Kidney tubule cell (primary cell): Measurements from ENCODE around the gene AGBL3.
A peak's percentile ranks its signal among the peaks of the same experiment; 100 is the strongest.
"Not testable (repeated sequence)": the region's sequence is repeated elsewhere in the genome, so short reads cannot be mapped to it uniquely, and the experiment has no call there.

ENCODE experiments used
- DNase-seq: peaks from one replicate; pipeline ENCODE4 v3.0.0-alpha.2; 2018; ENCODE audit warnings: low spot score

Gene AGBL3

GRCh38 chr7:135168489-135169140, 182.3 kb downstream of the AGBL3 start:
- DNase-seq = no peak

GRCh38 chr7:135169141-135169963, 183.0 kb downstream of the AGBL3 start:
- peak; percentile 86 for DNase-seq

DNA sequence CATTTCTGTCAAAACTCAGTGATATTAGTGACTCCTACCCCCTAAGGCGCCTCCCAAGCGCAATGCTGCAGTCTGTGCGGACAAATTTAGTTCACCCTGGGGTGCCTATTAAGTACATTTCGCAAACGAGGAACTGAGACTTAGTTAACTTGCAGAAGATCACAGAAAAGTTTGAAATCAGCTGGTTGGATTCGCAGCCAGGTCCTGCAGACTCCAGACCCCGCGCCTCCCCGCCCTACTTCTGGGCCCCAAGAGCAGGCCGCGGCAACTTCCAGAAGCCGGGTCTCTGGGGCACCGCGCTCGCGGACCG, 183.6 kb downstream of the AGBL3 start:
- no peak for DNase-seq

DNA sequence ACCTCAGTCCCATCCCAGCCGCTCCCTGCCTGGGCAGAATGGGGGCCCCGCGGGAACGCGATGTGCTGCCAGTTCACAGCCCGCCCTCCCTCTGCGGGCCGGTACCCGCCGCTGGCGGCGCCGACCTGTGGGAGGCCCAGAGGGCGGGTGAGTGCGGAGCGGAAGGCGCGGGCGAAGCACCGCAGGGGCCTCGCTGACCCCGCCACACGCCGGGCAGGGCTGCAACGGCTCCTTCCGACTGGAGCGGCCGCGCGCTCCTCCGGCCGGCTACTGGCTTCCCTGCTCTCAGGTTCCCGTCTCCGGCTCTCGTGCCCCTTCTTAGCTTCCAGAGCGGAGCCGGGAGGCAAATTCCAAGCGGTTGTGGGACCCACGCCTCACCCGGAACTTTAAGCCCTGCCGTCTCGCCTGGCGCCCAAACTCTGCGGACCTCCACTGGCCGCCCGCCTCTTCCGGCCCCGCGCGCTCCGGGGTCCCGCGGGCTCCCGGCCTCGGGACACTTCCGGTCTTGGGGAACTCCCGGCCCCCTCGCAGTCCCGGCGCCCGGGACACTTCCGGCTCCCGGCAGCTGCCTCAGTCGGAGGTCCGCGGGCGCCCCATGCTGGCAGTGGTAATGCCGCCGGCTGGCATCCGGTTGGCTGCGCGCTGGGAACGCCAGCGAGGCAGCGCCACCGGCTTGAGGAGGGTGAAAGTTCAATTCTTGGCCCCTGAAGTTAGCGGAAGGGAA, 184.1 kb downstream of the AGBL3 start, which contains the start of gene CYREN:
CYREN (minus strand) TSS at position 434 of the 724 bp plus-strand sequence. CDS start 1,785 bp downstream, outside the sequence.
- DNase-seq = peak; percentile 98

- DNase-seq = not testable (repeated sequence)
These were observed 184.7 kb downstream of the AGBL3 start for GRCh38 chr7:135170998-135171481.

DNA sequence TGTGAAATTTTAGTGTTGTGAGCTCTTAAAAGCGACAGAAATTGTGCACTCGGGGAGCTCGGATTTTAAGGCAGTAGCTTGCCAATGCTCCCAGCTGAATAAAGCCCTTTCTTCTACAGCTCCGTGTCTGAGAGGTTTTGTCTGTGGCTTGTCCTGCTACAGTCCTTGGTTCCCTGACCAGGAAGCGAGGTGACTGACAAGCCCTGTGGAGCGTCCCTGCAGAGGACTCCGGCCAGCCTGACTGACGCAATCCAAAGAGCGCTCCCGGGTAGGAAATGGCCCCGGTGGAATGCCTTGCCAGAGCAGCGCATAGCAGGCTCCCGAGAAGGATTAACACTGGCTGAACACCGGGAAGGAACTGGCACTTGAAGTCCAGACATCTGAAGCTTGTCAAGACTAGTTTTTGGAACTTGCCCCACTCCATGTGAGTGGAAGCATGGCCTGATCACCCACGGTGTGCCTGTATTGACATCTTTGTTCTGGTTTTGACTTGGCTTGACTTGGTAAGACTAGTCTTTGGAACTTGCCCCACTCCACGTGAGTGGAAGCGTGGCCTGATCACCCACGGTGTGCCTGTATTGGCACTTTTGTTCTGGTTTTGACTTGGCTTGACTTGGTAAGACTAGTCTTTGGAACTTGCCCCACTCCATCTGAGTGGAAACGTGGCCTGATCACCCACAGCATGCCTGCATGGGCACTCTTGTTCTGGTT, 185.4 kb downstream of the AGBL3 start:
- DNase-seq = peak; percentile 89

GRCh38 chr7:135173916-135174315, 187.6 kb downstream of the AGBL3 start:
- DNase-seq = not testable (repeated sequence)

DNA sequence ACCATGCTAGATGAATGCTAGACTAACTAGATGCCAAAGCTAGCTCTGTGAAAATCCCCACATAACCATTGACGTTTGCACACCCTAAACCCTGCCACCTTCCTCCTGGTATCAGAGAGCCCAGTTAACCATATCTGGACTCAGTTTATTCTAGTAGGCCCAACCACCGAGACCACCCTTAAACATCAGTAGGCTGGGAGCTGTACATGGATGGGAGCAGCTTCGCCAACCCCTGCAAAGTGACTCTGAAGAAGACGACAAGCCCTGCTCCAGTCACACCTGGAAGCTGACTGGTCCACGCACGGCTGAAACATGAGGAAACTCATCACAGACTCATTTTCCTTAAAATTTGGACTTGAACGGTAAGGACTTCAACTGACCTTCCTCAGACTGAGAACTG, 188.6 kb downstream of the AGBL3 start:
- DNase-seq = no peak

DNA sequence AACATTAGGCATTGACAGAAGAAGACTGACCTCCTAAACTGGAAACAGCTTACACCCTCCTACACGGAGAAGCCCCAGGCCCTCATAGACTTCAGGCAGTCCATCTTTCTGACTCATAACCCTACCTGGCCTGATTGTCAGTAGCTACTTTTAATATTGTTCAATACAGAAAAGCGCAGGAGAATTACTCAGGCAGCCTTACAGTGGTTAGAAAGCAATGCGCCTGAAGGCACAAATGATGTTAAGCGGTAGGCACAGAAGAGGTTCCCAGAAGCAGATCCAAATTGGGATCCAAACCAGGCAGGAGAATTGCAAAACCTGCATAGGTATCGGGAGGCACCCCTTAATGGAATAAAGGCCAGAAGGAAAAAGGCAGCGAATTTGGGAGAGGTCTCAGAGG, 189.6 kb downstream of the AGBL3 start:
- DNase-seq = no peak

DNA sequence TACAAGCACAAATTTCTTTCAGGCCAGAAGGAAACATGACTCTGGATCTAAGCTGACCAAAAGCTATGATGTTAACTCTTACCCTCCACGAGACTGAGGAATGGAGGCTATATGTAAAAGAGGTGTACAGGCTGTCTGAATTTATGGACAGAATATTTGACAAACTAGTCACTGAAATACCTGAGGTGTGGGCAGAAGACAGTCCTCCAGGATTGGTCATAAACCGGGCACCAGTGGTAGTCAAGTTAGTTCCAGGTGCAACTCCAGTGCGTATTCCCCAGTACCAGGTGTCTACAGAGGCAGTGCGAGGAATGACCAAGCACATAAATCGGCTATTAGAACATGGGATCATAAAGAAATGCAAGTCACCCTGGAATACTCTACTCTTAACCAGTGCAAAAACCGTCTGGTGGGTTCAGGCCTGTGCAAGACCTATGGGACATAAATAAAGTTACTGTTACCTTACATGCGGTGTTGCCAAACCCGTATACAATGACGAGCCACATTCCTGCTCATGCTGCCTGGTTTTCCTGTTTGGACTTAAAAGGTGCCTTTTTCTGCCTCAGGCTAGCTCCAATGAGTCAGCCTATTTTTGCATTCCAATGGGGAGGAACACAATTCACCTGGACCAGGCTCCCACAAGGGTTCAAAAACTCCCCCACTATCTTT, 190.9 kb downstream of the AGBL3 start:
- DNase-seq = peak; percentile 89

GRCh38 chr7:135178364-135178763, 192.1 kb downstream of the AGBL3 start:
- DNase-seq = no peak

DNA sequence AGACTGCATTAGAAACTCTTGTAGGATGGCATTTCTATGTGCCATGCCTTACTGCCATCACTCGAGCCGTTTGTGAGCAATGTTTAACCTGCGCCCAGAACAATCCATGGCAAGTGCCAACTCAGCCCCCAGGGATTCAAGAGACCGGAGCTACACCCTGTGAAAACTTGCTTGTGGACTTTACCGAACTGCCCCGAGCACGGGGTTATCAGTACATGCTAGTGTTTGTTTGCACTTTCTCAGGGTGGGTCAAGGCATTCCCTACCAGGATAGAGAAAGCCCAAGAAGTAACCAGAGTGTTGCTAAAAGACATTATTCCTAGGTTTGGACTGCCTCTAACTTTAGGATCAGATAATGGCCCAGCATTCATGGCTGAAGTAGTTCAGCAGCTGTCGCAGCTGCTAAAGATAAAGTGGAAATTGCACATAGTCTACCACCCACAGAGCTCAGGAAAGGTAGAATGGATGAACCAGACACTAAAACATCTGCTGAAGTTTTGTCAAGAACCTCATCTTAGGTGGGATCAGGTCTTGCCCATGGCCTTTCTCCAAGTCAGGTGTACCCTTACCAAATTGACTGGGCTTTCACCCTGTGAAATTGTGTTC, 193.1 kb downstream of the AGBL3 start:
- no peak for DNase-seq

- DNase-seq = peak; percentile 91
These were observed 193.8 kb downstream of the AGBL3 start for GRCh38 chr7:135180122-135180521.

GRCh38 chr7:135181261-135181928, 195.1 kb downstream of the AGBL3 start:
- no peak for DNase-seq

- no peak for DNase-seq
These were observed 195.8 kb downstream of the AGBL3 start for GRCh38 chr7:135181929-135182678.

DNA sequence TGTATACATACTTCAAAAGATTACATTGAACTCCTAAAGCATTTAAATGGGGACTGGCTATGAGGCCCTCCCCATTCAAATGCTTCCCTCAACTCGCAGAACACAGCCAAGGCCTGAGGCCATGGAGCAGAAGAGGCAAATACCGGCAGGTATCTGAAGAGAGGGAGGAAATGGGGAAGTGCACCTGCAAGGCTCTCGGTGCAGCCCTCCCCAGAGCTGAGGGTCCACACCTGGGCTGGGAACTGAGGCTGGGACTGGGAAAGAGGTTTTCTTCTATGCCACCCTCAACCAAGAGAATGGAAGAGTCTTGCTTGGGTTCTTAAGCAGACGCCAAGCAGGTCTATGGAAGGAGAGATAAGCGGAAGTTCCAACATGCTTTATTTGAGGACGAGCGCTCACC, 197.2 kb downstream of the AGBL3 start:
- no peak for DNase-seq

- DNase-seq = no peak
These were observed 198.0 kb downstream of the AGBL3 start for GRCh38 chr7:135184254-135184841.
